Stimulated activated CD8-positive, alpha-beta memory T cell treated with anti-CD3 and anti-CD28 coated beads, Interleukin-2, amount 100 ng/mL, for 48 hours (primary cell): ENCODE measurements around the gene CYP26B1.
A peak's percentile ranks its signal among the peaks of the same experiment; 100 is the strongest.

Experiments
- DNase-seq, 2 donors: peaks; one replicate each; pipeline ENCODE4 v3.0.0-alpha.2; 2020; ENCODE audit warnings: low read depth in 2 of 2

The CYP26B1 gene

GRCh38 chr2:72155151-72155550, 7.5 kb upstream of the CYP26B1 start:
- DNase-seq = no peak

GRCh38 chr2:72154386-72154975, 6.8 kb upstream of the CYP26B1 start:
- no peak for DNase-seq

GRCh38 chr2:72153924-72154323, 6.3 kb upstream of the CYP26B1 start:
- DNase-seq = no peak

- no peak for DNase-seq
Measured at GRCh38 chr2:72153026-72153791, 5.5 kb upstream of the CYP26B1 start.

DNA sequence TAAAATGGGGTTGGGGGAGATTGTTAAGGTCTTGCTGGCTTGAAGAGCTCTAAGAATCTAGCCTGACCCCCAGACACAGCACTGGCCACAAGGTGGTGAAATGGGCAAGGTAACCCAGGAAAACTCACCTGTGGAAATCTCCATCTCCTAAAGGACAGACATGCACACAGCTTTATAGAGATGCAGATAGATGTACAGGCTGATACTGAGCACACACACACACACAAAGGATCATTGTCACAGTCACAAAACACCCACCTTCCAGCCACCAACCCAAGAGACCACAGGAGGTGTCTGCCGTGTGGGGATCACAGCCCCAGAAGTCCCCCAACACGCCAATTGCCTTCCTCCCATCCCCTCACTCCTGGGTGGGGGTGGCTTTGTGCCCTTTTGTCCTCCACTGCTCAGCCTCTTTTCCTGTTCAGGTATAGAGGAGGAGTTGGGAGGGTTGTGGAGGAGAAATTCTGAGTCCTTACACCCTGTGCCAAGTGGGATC, 3.2 kb upstream of the CYP26B1 start:
- no peak for DNase-seq

DNA sequence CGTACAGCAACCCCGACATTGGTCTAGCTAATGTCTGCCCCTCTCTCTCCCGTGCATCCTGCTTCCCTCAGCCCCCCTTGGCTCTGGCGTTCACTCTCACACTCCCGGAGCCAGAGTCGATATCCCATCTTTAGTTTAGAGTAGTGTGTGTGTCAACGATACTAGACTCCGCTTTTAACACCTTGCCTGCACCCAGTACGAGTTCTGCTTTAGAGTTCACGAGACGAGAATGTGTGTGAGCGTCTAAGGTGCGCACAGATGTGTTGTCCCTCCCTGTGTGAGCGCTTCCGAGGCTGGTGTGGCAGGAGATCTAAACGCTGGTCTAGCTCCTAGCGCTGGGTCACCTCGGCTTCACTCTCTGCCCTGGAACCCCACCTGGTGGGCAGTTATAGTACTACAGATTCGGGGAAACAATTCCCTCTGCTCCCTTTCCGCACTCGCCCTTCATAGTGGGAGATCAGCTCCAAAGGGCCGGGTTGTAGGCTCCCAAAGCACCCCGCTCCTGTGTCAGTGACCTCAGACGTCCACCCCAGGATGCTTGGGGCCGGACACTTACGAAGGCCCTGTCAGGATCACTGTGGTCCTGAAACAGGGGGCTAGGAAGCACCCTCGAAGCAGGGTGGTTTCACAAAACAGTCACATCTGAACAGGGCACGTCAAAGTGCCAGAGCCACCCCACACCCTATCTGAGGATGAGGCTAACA, 2.6 kb upstream of the CYP26B1 start:
- peak; percentile 46 to 55 for DNase-seq

DNA sequence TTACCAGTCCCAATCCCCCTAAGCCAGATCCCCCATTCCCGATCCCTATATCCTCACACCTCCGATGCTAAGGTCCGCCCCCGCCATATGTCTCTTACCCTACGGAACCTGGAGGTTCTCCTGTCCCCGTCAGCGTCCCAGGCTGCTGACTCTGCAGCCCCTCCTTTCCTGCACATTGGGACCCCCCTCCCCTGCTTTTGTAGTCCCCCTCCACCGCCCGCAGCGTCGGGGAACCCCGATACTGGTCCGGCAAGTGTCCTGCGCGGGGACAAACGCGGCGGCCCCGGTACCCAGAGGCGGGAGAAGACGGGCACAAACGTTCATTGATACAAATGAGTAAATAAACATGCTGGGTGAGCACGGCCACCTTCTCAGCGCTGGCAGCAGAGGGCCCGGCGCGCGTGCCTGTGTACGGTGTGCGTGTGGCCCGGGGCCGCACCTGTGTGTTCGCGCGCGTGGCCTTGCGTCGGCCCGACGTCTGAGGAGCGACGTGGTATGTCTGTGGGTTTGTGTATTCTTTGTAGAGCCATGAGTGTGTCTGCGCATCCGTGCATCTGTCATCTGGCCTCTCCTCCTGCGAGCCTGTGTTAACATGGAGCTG, 2.0 kb upstream of the CYP26B1 start:
- DNase-seq = no peak

DNA sequence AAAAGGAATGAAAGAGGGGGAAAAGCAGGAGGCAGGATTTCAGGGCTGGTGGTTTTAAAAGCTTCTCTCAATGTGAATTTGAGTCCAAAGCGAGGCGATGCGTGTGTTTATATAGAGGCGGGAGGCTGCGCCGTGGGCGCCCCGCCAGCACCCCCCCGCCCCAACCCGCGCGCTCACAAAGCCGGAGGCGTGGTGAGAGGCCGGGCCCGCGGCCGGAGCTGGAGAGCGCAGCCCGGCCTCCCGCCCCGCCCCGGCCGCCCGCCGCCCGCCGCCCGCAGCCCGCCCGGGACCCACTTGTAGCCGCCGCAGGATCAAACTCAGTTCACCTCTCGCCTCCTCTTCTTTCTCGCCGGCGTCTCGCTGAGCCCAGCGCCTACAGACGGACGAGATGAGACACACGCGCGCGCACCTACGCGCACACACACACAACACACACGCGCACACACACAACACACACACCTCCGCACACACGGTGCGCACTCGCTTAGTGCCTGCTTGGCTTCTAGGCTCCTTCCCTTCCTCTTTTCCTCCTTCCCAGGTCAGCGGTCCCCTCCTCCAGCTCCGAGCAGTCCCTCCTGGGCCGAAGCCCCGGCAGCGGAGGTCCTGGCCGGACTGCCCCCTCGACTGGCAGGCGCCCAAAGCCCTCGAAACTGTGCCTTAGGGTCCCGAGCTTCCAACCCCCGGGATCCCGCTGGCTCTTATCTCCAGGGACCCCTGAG, 1.3 kb upstream of the CYP26B1 start:
- no peak for DNase-seq

DNA sequence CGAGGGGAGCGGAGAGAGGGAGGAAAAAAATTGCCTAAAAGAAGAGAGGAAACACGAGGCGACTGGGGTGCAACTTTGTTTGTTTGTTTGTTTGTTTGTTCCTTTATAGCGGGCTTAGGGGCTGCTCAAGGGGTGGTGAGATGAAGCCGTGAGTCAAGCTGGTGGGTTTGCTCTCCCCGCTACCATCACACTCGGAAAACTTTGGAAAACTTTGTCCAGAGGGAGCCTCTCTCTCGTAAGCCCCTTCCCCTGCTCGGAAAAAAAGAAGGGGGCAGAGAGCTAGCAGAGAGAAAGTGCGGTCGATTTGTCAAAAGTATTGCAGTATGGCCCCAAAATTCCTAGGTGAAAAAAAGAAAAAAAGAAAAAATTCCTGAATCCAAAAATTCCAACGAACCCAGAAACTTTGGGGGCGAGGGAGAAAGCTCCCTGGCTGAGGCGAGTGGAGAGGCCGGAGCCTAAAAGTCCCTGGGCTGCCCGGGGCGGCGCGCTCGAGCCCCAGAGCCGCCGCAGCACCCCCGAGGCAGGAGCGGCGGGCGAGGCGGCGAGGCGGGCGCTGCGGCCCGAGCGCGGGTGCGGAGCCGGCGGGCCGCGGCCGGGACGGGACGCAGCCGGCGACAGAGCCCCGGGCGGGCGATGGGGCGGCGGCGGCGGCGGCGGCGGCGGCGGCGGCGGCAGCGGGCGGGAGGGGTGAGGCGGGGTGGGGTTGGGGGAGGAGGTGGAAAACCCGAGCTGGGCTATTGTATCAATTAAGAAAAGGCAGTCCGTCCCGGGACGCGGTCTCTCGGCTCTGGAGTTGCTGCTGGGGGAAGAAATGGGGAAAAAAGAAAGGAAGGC, 558 bp upstream of the CYP26B1 start:
- no peak for DNase-seq

- DNase-seq = no peak
Measured at GRCh38 chr2:72146347-72147302, 1.0 kb downstream of the CYP26B1 start.

DNA sequence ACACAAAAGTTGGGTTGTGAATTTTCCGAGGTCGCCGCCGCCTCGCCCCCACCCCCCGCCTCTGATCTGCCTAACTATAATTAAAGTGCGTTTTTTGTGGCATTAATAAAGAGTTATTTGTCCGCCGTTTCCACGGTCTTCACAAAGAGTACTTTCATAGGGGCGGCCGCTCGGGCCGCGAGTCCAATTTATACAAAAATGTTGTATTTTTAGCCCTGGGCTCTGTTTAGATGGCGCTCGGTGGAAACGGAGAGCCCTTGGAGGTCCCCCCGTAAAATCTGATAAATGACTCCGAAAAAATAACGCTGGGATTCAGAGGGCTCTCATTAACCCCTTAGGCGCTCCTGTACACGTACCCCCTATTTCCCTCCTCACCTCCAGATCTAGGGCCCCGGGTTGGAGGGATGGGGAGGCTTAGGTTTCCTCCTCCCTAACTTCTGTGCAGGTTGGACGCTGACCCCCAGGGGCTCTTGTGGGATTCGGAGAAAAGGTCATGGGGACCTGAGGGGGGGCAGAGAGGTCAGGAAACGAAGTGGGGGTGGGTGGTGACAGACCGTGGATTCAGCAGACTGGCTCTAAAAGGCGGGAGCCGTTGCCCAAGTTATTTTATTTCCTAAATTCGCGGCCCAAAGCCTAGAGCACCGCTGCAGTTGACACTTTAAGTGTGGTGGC, 1.9 kb downstream of the CYP26B1 start:
- DNase-seq = no peak

DNA sequence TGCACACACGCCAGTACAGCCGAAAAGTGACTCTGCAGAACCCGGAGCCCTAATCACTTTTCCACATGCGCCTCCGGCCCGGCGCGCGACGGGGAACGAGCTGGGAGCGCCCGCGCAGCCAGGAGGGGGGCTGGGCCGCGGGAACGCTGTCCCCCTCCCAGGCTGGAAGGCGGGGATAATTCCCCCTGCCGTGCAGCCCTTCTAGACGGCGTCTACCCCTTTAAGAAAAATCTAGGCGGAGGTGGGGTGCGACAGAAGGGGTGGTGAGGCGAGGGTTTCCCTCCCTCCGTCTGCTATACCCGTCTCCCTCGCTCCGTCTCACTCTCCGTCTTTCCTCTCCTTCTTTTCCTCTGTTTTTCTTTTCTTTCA, 2.4 kb downstream of the CYP26B1 start:
- no peak for DNase-seq

- no peak for DNase-seq
Measured at GRCh38 chr2:72144632-72145288, 2.9 kb downstream of the CYP26B1 start.

- DNase-seq = no peak
Measured at GRCh38 chr2:72144274-72144631, 3.4 kb downstream of the CYP26B1 start.

DNA sequence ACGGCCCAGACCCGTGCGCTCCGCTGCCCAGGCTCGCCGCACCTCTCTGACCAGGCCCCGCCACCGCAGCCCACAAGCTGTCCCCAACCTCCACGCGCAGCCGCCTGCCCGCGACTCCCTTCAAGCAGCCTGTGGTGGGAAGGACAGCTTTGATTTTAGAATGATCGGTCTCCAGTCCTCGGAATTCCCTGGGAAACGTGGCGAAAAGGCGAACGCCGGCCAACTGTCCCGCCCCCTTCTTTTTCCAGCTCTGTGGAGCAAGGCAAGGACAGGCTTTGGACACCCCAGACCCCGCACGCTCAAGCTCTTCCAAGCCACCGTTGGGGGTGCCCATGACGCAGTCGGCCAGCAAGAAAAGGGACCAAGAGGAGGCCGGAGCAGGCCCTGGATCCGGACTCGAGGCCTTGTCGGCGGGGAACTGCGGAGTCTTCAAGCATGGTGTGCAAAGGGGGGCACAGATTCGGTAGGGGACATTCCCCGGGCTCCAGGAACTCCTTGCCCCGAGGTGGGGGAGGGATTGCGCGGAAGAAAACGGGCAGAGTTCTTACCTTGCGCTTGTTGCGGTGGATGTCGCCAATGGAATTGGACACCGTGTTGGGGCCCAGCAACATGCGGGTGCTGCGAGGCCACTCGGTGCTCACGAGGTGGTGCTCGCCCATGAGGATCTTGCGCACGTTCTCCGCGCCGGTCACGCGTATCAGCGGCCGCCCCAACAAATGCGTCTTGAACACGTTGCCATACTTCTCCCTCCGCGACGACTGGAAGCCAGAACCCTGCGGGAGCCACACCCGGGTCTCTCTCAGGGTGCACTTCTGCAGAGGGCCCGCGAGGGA, 4.0 kb downstream of the CYP26B1 start:
- no peak for DNase-seq

DNA sequence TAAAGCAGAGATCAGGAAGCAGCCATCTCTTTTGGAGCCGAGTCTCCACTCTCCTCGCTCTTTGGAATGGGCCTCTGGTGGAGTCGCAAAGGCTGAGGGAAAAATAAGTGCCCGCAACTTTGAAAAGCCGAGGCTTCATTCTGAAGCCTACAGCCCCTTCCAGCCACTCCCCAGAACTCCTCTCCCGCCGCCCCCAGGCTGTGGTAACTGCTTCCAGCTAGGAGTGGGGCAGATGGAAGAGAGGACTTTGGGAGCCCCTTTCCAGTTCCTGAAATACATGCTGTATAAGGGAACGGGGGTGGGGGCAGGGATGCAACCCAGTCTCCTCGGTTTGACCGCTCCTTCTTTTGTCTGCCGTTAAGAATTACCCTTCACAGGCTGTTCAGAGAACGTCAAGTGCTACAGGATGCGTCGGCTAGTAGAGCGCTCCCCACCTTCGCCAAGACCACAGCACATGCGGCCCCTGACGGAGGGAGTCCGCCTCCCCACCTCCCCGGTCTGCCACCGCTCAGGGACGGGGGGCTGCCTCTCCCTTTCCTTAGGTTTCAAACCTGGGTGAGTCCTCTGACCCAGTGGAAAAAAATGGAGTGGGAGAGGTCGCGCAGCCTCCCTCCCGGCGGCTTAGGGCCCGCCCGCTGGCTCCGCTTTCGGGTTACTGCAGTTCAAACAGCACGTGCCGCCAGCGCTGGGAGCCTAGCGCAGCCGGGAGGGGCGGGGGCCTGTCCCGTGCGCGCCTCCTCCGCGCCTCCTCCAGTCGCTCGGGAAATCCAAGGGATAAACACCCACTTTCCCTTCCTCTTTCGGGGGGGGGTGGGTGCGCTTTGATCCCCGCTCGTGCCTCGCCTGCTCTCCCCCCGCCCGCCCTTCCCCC, 4.9 kb downstream of the CYP26B1 start:
- no peak for DNase-seq
